Gastrocnemius medialis (tissue), 4 donors: ENCODE measurements around the gene CACNA1D.

Experiments used
- CTCF ChIP-seq, 5 experiments: fragments of 450-650 bp in 3 of 5; fragments of 200-600 bp in 2 of 5; sonication (generic) in 2 of 5; IDR thresholded peaks in 4 of 5; conservative IDR thresholded peaks in 1 of 5; 1 replicate in 4 of 5; 2 replicates in 1 of 5; pipeline ENCODE4 v1.5.1; 2016 to 2019; ENCODE audit warnings: antibody characterized with exemption in 5 of 5, mild to moderate bottlenecking in 3 of 5, moderate library complexity in 3 of 5
- POLR2A ChIP-seq, 2 donors: fragments of 450-650 bp; IDR thresholded peaks; one replicate each; pipeline ENCODE4 v1.6.1; 2017; ENCODE audit warnings: antibody characterized with exemption in 2 of 2, mild to moderate bottlenecking in 2 of 2, moderate library complexity in 2 of 2

- TF ChIP-seq CTCF (IDR thresholded peaks at IDR 0.05 in 4 of 5, conservative IDR thresholded peaks at IDR 0.05 in 1 of 5) (no peak), POLR2A (IDR thresholded peaks at IDR 0.05) (no peak)
Measured at GRCh38 chr3:53595660-53596059, 101.2 kb downstream of the CACNA1D start.
